Measurements from ENCODE around the gene RIMBP2. TPM values are rescaled to one million over a fixed set of nuclear protein-coding genes. Genes with fewer than 3 reads are reported as not detected.

RIMBP2 gene
- total RNA-seq, 4 donors from 2014 or later = 0.83 to 1.8 (median 1.4) TPM

DNA sequence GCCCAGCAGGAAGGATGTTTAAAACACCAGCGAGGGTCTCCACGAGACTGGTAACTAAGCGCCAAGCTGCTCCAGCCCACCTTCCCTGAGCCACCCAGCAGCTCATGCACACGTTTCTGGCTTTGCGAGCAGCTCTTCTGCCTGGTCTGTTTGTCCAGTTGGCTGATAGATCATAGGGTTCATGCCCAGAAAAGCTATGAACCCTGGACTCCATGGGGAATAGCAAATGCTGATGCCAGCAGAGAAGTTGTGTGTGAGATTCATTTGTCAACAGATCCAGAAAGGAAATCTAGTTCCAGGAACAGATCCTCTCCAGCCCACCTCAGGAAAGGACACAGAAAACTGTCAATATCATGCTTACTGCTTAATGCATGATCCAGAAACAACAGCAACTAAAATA is 28.2 kb upstream of the RIMBP2 start:
- WGBS = 83% methylated on average over 5 of the region's 5 CpGs
- intact Hi-C loops (cut with DNase I) = loop anchor here (10.0 kb wide), 1 partner anchor 459 kb away; no protein-coding TSS in a partner anchor
- no peak for DNase-seq (ENCODE audit: extremely low spot score)

DNA sequence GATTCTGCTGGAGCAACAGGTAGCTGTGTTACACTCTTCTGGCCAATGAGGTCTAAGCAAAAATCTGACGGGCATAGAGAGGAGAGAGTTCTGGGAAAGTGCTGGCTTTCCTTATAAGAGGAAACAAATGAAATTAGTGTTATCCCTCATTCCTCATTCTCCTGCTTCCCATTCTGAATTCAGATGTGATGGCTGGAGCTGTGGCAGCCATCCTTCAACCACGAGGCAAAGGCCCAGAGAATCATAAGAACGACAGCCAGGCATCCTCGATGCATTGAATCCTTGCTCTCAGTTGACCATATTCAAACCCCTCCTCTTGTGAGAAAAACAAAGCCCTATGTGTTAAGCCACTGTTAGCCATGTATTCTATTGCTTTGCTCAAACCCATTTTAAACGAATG is 27.5 kb upstream of the RIMBP2 start:
- H3K27ac ChIP-seq (replicated peaks in 1 of 4) = no peak overlapping the region
- 85% methylated on average over 5 of the region's 5 CpGs for WGBS
- H3K4me3 ChIP-seq = no peak overlapping the region
- H3K4me1 ChIP-seq = peaks cover 0 to 8% (median 7%) of the 10 kb centered on the region in 4 donors
- no peaks in the 10 kb centered on the region for H3K36me3 ChIP-seq
- DNase-seq (ENCODE audit: extremely low spot score) = no peak
- peaks cover 0 to 5% (median 3%) of the 10 kb centered on the region in 4 donors for H3K9me3 ChIP-seq
- H3K27me3 ChIP-seq = peaks cover 0 to 37% (median 4%) of the 10 kb centered on the region in 4 donors
- TF ChIP-seq EP300 (IDR thresholded peaks at IDR 0.05) (no peak), POLR2A (IDR thresholded peaks at IDR 0.05; ENCODE audit: low read depth) (no peak), POLR2AphosphoS5 (IDR thresholded peaks at IDR 0.05) (no peak)
- TF ChIP-seq, protein P1, sequence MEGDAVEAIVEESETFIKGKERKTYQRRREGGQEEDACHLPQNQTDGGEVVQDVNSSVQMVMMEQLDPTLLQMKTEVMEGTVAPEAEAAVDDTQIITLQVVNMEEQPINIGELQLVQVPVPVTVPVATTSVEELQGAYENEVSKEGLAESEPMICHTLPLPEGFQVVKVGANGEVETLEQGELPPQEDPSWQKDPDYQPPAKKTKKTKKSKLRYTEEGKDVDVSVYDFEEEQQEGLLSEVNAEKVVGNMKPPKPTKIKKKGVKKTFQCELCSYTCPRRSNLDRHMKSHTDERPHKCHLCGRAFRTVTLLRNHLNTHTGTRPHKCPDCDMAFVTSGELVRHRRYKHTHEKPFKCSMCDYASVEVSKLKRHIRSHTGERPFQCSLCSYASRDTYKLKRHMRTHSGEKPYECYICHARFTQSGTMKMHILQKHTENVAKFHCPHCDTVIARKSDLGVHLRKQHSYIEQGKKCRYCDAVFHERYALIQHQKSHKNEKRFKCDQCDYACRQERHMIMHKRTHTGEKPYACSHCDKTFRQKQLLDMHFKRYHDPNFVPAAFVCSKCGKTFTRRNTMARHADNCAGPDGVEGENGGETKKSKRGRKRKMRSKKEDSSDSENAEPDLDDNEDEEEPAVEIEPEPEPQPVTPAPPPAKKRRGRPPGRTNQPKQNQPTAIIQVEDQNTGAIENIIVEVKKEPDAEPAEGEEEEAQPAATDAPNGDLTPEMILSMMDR (IDR thresholded peaks at IDR 0.05) = no peak
- intact Hi-C loops (cut with DNase I) = loop anchor here (10.0 kb wide), 1 partner anchor 459 kb away; no protein-coding TSS in a partner anchor

More for the DNA sequence above, 28.2 kb upstream of the RIMBP2 start:
- Histone ChIP-seq H3K27ac (replicated peaks in 1 of 4) (no peak overlapping the region), H3K36me3 (no peaks in the 10 kb centered on the region), H3K9me3 (peaks cover 0 to 3% (median 0%) of the 10 kb centered on the region in 4 donors), H3K27me3 (peaks cover 0 to 30% (median 4%) of the 10 kb centered on the region in 4 donors), H3K4me3 (no peak overlapping the region), H3K4me1 (peaks cover 0 to 8% (median 7%) of the 10 kb centered on the region in 4 donors)
- TF ChIP-seq, protein P1 (IDR thresholded peaks at IDR 0.05) = no peak
- TF ChIP-seq POLR2AphosphoS5 (IDR thresholded peaks at IDR 0.05) (no peak), EP300 (IDR thresholded peaks at IDR 0.05) (no peak), POLR2A (IDR thresholded peaks at IDR 0.05; ENCODE audit: low read depth) (no peak)

DNA sequence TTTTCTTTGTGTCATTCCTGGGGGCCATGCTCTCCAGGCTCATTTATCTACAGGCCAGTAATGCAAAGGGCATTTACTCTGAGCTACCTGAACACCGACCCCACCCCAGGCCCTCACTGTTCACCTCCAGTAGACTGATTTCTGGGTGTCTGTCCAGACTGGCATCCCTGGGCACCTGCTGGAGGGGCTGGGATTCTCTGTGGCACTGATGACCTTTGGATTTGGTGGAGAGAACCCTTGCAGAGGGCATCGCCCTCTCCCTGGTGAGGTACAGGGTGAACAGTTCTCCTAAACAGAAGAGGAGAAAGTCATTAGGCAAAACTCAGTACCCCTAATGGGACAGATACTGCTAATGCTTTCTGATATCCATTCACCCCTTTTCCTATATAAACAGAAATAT is 27.1 kb upstream of the RIMBP2 start:
- Histone ChIP-seq H3K27ac (replicated peaks in 1 of 4) (no peak overlapping the region), H3K4me1 (peaks cover 0 to 6% (median 5%) of the 10 kb centered on the region in 4 donors), H3K9me3 (peaks cover 0 to 9% (median 5%) of the 10 kb centered on the region in 4 donors), H3K4me3 (no peak overlapping the region), H3K36me3 (no peaks in the 10 kb centered on the region), H3K27me3 (peaks cover 0 to 41% (median 4%) of the 10 kb centered on the region in 4 donors)
- intact Hi-C loops (cut with DNase I) = loop anchor here (10.0 kb wide), 1 partner anchor 458 kb away; no protein-coding TSS in a partner anchor
- TF ChIP-seq POLR2AphosphoS5 (IDR thresholded peaks at IDR 0.05) (no peak), POLR2A (IDR thresholded peaks at IDR 0.05; ENCODE audit: low read depth) (no peak), EP300 (IDR thresholded peaks at IDR 0.05) (no peak)
- TF ChIP-seq, protein P1 (IDR thresholded peaks at IDR 0.05) = no peak
- DNase-seq (ENCODE audit: extremely low spot score) = no peak
- 96% methylated on average over 2 of the region's 2 CpGs for WGBS

- WGBS = 80% methylated on average over 1 of the region's 1 CpG
- Histone ChIP-seq H3K4me1 (peaks cover 0 to under 1% (median under 1%) of the 10 kb centered on the region in 4 donors), H3K9me3 (peaks cover 0 to 9% (median 5%) of the 10 kb centered on the region in 4 donors), H3K27me3 (peaks cover 0 to 42% (median 4%) of the 10 kb centered on the region in 4 donors), H3K4me3 (no peak overlapping the region), H3K36me3 (no peaks in the 10 kb centered on the region), H3K27ac (replicated peaks in 1 of 4) (no peak overlapping the region)
- no peak for TF ChIP-seq POLR2A (IDR thresholded peaks at IDR 0.05; ENCODE audit: low read depth)
- no peak for TF ChIP-seq EP300 (IDR thresholded peaks at IDR 0.05)
- TF ChIP-seq POLR2AphosphoS5 (IDR thresholded peaks at IDR 0.05) = no peak
- TF ChIP-seq, protein P1 (IDR thresholded peaks at IDR 0.05) = no peak
- intact Hi-C loops (cut with DNase I) = loop anchor here (10.0 kb wide), 1 partner anchor 458 kb away; no protein-coding TSS in a partner anchor
- no peak for DNase-seq (ENCODE audit: extremely low spot score)
Observed at GRCh38 chr12:130742716-130743115, 26.6 kb upstream of the RIMBP2 start.
